NCI-H146 (cell line): ENCODE results near the gene CRLF3.
"Not testable (repeated sequence)": the region's sequence is repeated elsewhere in the genome, so short reads cannot be mapped to it uniquely, and the experiment has no call there.

Experiments
- DNase-seq: peaks from one replicate; lab custom pipeline; 2025; lab: John Stamatoyannopoulos, UW

Gene CRLF3

GRCh38 chr17:30814236-30814635 is 10.3 kb downstream of the CRLF3 start:
- not testable (repeated sequence) for DNase-seq

GRCh38 chr17:30812218-30813177 is 12.0 kb downstream of the CRLF3 start:
- no peak for DNase-seq

GRCh38 chr17:30809867-30810266 is 14.6 kb downstream of the CRLF3 start:
- DNase-seq = no peak

GRCh38 chr17:30808785-30809286 is 15.7 kb downstream of the CRLF3 start:
- no peak for DNase-seq

DNA sequence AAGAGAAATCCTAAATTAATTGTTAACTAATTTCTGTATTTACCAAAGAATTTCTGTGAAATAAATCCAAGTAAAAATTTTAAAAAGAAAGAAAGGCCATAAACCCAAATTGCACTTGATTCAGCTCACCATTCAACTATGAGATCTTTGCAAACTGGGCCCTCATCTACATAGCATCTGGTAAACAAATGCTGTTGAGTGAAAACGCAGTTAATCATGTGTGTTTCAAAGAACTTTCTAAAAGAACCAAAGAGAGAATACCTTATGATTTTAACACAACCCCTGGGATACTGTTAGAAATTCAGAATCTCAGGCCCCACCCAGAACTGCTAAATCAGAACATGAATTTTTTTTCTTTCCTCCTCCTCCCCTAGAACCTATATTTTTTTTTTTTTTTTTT is 16.6 kb downstream of the CRLF3 start:
- no peak for DNase-seq

GRCh38 chr17:30805944-30806456 is 18.5 kb downstream of the CRLF3 start:
- DNase-seq = no peak

DNA sequence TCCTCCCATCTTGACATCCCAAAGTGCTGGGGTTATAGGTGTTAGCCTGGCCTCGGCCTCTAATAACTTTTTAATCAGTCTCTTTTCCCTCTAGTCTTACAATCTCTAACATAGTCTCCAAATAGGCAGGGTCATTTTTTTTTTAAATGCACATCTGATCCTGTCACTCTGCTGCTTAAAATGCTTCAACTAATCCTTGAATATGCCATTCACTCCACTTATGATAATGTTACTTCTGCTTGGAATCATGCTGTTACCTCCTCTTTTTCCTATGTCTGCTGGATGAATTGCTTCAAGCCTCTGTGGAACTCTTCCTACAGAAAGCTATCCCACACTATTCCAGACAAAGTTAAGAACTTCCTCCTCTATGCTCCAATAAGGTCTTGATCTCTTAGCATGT is 22.8 kb downstream of the CRLF3 start:
- DNase-seq = no peak

- no peak for DNase-seq
These were observed 28.5 kb downstream of the CRLF3 start for GRCh38 chr17:30796016-30796415.

DNA sequence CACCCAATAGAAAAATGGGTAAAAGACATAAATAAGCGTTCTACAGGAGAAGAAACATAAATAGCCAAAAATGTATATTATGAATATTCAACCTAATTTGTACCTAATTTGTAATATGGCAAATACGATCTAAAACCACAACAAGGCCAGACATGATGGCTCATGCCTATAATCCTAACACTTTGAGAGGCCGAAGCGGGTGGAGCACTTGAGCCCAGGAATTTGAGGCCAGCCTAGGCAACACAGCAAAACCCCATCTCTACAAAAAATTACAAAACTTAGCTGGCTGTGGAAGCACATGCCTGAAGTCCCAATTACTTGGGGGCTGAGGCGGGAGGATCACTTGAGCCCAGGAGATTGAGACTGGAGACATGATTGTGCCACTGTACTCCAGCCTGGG is 30.1 kb downstream of the CRLF3 start:
- DNase-seq = no peak

- DNase-seq = no peak
These were observed 31.1 kb downstream of the CRLF3 start for GRCh38 chr17:30793282-30793977.

- no peak for DNase-seq
These were observed 34.2 kb downstream of the CRLF3 start for GRCh38 chr17:30790279-30790678.

GRCh38 chr17:30788918-30789317 is 35.6 kb downstream of the CRLF3 start:
- DNase-seq = no peak

- no peak for DNase-seq
These were observed 42.3 kb downstream of the CRLF3 start for GRCh38 chr17:30782206-30782605.

GRCh38 chr17:30780343-30780742 is 44.1 kb downstream of the CRLF3 start:
- DNase-seq = no peak

- not testable (repeated sequence) for DNase-seq
These were observed 55.7 kb downstream of the CRLF3 start for GRCh38 chr17:30768771-30769170.

GRCh38 chr17:30767641-30768404 is 56.7 kb downstream of the CRLF3 start:
- not testable (repeated sequence) for DNase-seq

DNA sequence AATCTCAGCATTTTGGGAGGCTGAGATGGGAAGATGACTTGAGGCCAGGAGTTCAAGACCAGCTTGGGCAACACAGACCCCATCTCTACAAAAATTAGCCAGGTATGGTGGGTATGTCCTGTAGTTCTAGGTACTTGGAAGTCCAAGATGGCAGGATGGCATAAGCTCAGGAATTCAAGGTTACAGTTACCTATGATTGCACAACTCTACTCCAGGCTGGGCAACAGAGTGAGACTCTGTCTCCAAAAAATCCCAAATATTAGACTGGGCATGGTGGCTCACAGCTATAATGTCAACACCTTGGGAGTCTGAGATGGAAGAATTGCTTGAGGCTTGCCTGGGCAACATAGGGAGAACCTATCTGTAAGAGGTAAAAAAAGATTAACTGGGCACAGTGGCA is 63.4 kb downstream of the CRLF3 start:
- no peak for DNase-seq

DNA sequence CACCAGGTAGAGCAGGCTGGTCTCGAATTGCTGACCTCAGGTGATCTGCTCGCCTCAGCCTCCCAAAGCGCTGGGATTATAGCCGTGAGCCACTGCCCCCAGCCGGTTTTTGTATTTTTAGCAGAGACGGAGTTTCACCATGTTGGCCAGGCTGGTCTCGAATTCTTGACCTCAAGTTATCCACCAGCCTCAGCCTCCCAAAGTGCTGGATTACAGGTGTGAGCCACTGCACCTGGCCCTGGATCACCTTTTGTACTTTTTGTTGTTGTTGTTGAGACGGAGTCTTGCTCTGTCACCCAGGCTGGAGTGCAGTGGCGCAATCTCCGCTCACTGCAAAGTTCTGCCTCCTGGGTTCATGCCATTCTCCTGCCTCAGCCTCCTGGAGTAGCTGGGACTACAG is 71.2 kb downstream of the CRLF3 start:
- DNase-seq = not testable (repeated sequence)

- not testable (repeated sequence) for DNase-seq
These were observed 73.5 kb downstream of the CRLF3 start for GRCh38 chr17:30750982-30751381.

- not testable (repeated sequence) for DNase-seq
These were observed 76.9 kb downstream of the CRLF3 start for GRCh38 chr17:30747621-30748020.

DNA sequence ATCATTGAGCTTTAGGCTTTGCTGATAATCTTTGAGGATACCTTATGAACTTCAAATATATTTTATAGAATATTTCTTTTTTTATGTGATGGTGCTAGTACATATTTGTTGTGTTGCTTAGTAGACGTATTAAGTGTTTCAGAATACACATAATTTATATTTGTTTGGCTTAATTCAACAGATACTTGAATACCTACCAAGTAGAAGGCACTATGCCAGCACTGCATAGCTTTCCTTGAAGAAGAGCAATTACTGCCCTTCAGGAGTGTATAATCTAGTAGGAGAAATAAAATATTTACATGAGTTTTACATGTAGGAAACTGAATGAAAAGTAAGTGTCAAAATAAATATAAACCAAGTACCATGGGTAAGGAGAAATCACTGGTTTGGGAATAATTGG is 81.8 kb downstream of the CRLF3 start:
- DNase-seq = not testable (repeated sequence)

- DNase-seq = not testable (repeated sequence)
These were observed 88.1 kb downstream of the CRLF3 start for GRCh38 chr17:30736371-30736770.
